Measurements from ENCODE around the gene RAB36. TPM values are rescaled to one million over a fixed set of nuclear protein-coding genes. Genes with fewer than 3 reads are reported as not detected.

Gene RAB36
- total RNA-seq, 1 donor from 2014 or later = 1.8 TPM

- peak overlapping the region in 1 of 2 donors; percentile 56 for H3K27ac ChIP-seq
- TF ChIP-seq CTCF (IDR thresholded peaks at IDR 0.05) = no peak
- H3K4me3 ChIP-seq = no peak overlapping the region
- no peaks in the 10 kb centered on the region for H3K9me3 ChIP-seq
- H3K27me3 ChIP-seq = no peaks in the 10 kb centered on the region
- intact Hi-C loops (cut with DNase I) = no loop called here
- H3K36me3 ChIP-seq = peaks cover 0 to 8% of the 10 kb centered on the region in 2 donors
- DNase-seq (ENCODE audit: low spot score in 2 of 2) = no peak
- H3K4me1 ChIP-seq = peaks cover 3 to 23% of the 10 kb centered on the region in 2 donors
Measured at GRCh38 chr22:23187211-23187610, 41.9 kb downstream of the RAB36 start.

GRCh38 chr22:23187871-23188700 is 42.8 kb downstream of the RAB36 start:
- Histone ChIP-seq H3K4me1 (peaks cover 3 to 23% of the 10 kb centered on the region in 2 donors), H3K27ac (peak overlapping the region; percentile 37 to 56), H3K4me3 (no peak overlapping the region), H3K27me3 (no peaks in the 10 kb centered on the region), H3K36me3 (peaks cover 0 to 8% of the 10 kb centered on the region in 2 donors), H3K9me3 (no peaks in the 10 kb centered on the region)
- no peak for DNase-seq (ENCODE audit: low spot score in 2 of 2)
- intact Hi-C loops (cut with DNase I) = no loop called here
- TF ChIP-seq CTCF (IDR thresholded peaks at IDR 0.05) = no peak

GRCh38 chr22:23190526-23190925 is 45.2 kb downstream of the RAB36 start:
- TF ChIP-seq CTCF (IDR thresholded peaks at IDR 0.05) = no peak
- no peak overlapping the region for H3K4me3 ChIP-seq
- H3K4me1 ChIP-seq = peaks cover 0 to 21% of the 10 kb centered on the region in 2 donors
- H3K9me3 ChIP-seq = no peaks in the 10 kb centered on the region
- no peak for DNase-seq (ENCODE audit: low spot score in 2 of 2)
- H3K27ac ChIP-seq = no peak overlapping the region
- intact Hi-C loops (cut with DNase I) = no loop called here
- no peaks in the 10 kb centered on the region for H3K27me3 ChIP-seq
- H3K36me3 ChIP-seq = peaks cover 0 to 8% of the 10 kb centered on the region in 2 donors

- no peak for TF ChIP-seq CTCF (IDR thresholded peaks at IDR 0.05)
- Histone ChIP-seq H3K4me3 (no peak overlapping the region), H3K4me1 (peaks cover 0 to 19% of the 10 kb centered on the region in 2 donors), H3K9me3 (no peaks in the 10 kb centered on the region), H3K36me3 (peaks cover 0 to 8% of the 10 kb centered on the region in 2 donors), H3K27me3 (no peaks in the 10 kb centered on the region), H3K27ac (peak overlapping the region in 1 of 2 donors; percentile 13)
- intact Hi-C loops (cut with DNase I) = no loop called here
- DNase-seq (ENCODE audit: low spot score in 2 of 2) = no peak
Measured at GRCh38 chr22:23192133-23192532, 46.9 kb downstream of the RAB36 start.

GRCh38 chr22:23192558-23192957 is 47.3 kb downstream of the RAB36 start:
- Histone ChIP-seq H3K9me3 (no peaks in the 10 kb centered on the region), H3K4me3 (no peak overlapping the region), H3K27me3 (no peaks in the 10 kb centered on the region), H3K36me3 (peaks cover 0 to 8% of the 10 kb centered on the region in 2 donors), H3K4me1 (peaks cover 0 to 16% of the 10 kb centered on the region in 2 donors), H3K27ac (no peak overlapping the region)
- no peak for DNase-seq (ENCODE audit: low spot score in 2 of 2)
- intact Hi-C loops (cut with DNase I) = no loop called here
- TF ChIP-seq CTCF (IDR thresholded peaks at IDR 0.05) = no peak
